HEK293 (cell line): ENCODE data around the gene CDH6.

Experiments used
- CTCF ChIA-PET: fragments of 350-600 bp; formaldehyde crosslinking; extraction: SDS; loops from one replicate; lab custom pipeline; 2021; ENCODE audit warnings: antibody characterized with exemption; lab: Yijun Ruan, JAX
- POLR2A ChIA-PET: fragments of 300-600 bp; formaldehyde crosslinking; extraction: SDS; loops from one replicate; lab custom pipeline; 2020; ENCODE audit warnings: antibody characterized with exemption, inconsistent platforms; lab: Yijun Ruan, JAX
- H3K27ac ChIP-seq: fragments of 200-500 bp; sonication (Bioruptor generic); 2 replicates; pipeline ENCODE4 v1.5.1; 2014; ENCODE audit warnings: low read depth, low read length, control low read depth, inconsistent platforms; ENCODE audit errors: extremely low read depth
- H3K36me3 ChIP-seq, 2 experiments: fragments of 200-500 bp in 1 of 2; sonication (Bioruptor generic) in 1 of 2; 1 replicate in 1 of 2; 2 replicates in 1 of 2; pipeline ENCODE4 v1.5.1; 2014 to 2017; ENCODE audit warnings: inconsistent platforms in 2 of 2, low read length in 2 of 2; ENCODE audit not compliant: control insufficient read depth in 2 of 2, insufficient read depth in 1 of 2
- H3K4me1 ChIP-seq: fragments of 200-500 bp; sonication (Bioruptor generic); 2 replicates; pipeline ENCODE4 v1.5.1; 2014; ENCODE audit warnings: mild to moderate bottlenecking, low read length, inconsistent platforms; ENCODE audit not compliant: control insufficient read depth, insufficient read depth
- H3K4me3 ChIP-seq: 2 replicates; pipeline ENCODE4 v1.5.1; 2011; ENCODE audit warnings: low read depth, mild to moderate bottlenecking, control low read depth, low read length, moderate library complexity
- H3K9me3 ChIP-seq: fragments of 200-500 bp; sonication (Bioruptor generic); 2 replicates; pipeline ENCODE4 v1.5.1; 2014; ENCODE audit warnings: low read depth, low read length, inconsistent platforms; ENCODE audit not compliant: control insufficient read depth, insufficient read depth
- EGR2 ChIP-seq: fragments of 450-650 bp; formaldehyde crosslinking; IDR thresholded peaks from 2 replicates; pipeline ENCODE4 v1.5.1; 2016; ENCODE audit warnings: low read depth, missing biosample characterization, missing genetic modification characterization
- PRDM1 ChIP-seq: fragments of 450-650 bp; formaldehyde crosslinking; IDR thresholded peaks from 2 replicates; pipeline ENCODE4; 2016; ENCODE audit warnings: missing biosample characterization, missing genetic modification characterization
- SALL2 ChIP-seq: fragments of 450-650 bp; formaldehyde crosslinking; IDR thresholded peaks from 2 replicates; pipeline ENCODE4 v1.5.0; 2017; ENCODE audit warnings: missing biosample characterization, mild to moderate bottlenecking, missing genetic modification characterization, borderline replicate concordance
- WT1 ChIP-seq: fragments of 450-650 bp; formaldehyde crosslinking; IDR thresholded peaks from 2 replicates; pipeline ENCODE4 v1.5.1; 2016; ENCODE audit warnings: missing biosample characterization, missing genetic modification characterization
- ZBTB7A ChIP-seq: fragments of 450-650 bp; formaldehyde crosslinking; IDR thresholded peaks from 2 replicates; pipeline ENCODE4 v1.5.1; 2016; ENCODE audit warnings: low read depth, missing biosample characterization, missing genetic modification characterization
- ZNF132 ChIP-seq: fragments of 450-650 bp; formaldehyde crosslinking; IDR thresholded peaks from 2 replicates; pipeline ENCODE4 v1.5.1; 2017; ENCODE audit warnings: missing biosample characterization, missing genetic modification characterization, borderline replicate concordance
- ZNF214 ChIP-seq: fragments of 450-650 bp; formaldehyde crosslinking; IDR thresholded peaks from 2 replicates; pipeline ENCODE4 v1.5.1; 2017; ENCODE audit warnings: missing biosample characterization, mild to moderate bottlenecking, missing genetic modification characterization, borderline replicate concordance
- ZNF239 ChIP-seq: fragments of 450-650 bp; formaldehyde crosslinking; IDR thresholded peaks from 2 replicates; pipeline ENCODE4 v1.5.1; 2016; ENCODE audit warnings: missing biosample characterization, missing genetic modification characterization
- ZNF24 ChIP-seq: fragments of 450-650 bp; formaldehyde crosslinking; IDR thresholded peaks from 2 replicates; pipeline ENCODE4 v1.5.1; 2016; ENCODE audit warnings: missing biosample characterization, missing genetic modification characterization
- ZNF311 ChIP-seq: fragments of 450-650 bp; formaldehyde crosslinking; IDR thresholded peaks from 2 replicates; pipeline ENCODE4 v1.5.1; 2017; ENCODE audit warnings: missing biosample characterization, missing genetic modification characterization, borderline replicate concordance
- ZNF558 ChIP-seq: fragments of 450-650 bp; formaldehyde crosslinking; IDR thresholded peaks from 2 replicates; pipeline ENCODE4 v1.5.1; 2016; ENCODE audit warnings: missing biosample characterization, missing genetic modification characterization
- ZNF624 ChIP-seq: fragments of 450-650 bp; formaldehyde crosslinking; IDR thresholded peaks from 2 replicates; pipeline ENCODE4 v1.5.1; 2017; ENCODE audit warnings: missing biosample characterization, missing genetic modification characterization
- ZNF654 ChIP-seq: fragments of 450-650 bp; formaldehyde crosslinking; IDR thresholded peaks from 2 replicates; pipeline ENCODE4 v1.5.1; 2016; ENCODE audit warnings: low read depth, missing biosample characterization, missing genetic modification characterization
- ZNF777 ChIP-seq: fragments of 450-650 bp; formaldehyde crosslinking; IDR thresholded peaks from 2 replicates; pipeline ENCODE4 v1.5.1; 2017; ENCODE audit warnings: missing biosample characterization, missing genetic modification characterization, borderline replicate concordance
- ZSCAN16 ChIP-seq: fragments of 450-650 bp; formaldehyde crosslinking; IDR thresholded peaks from 2 replicates; pipeline ENCODE4 v1.5.1; 2016; ENCODE audit warnings: missing biosample characterization, missing genetic modification characterization
- TF ChIP-seq, protein P1 (sequence below): fragments of 450-650 bp; formaldehyde crosslinking; IDR thresholded peaks from 2 replicates; pipeline ENCODE4 v1.5.1; 2016; ENCODE audit warnings: missing biosample characterization, missing genetic modification characterization
- TF ChIP-seq, protein P2 (sequence below): fragments of 450-650 bp; formaldehyde crosslinking; IDR thresholded peaks from 2 replicates; pipeline ENCODE4 v1.5.1; 2016; ENCODE audit warnings: missing biosample characterization, missing genetic modification characterization, borderline replicate concordance
- TF ChIP-seq, protein P3 (sequence below): fragments of 450-650 bp; IDR thresholded peaks from 2 replicates; pipeline ENCODE4 v1.5.1; 2018; ENCODE audit warnings: missing biosample characterization, missing genetic modification characterization
- TF ChIP-seq, protein P4 (sequence below): fragments of 450-650 bp; formaldehyde crosslinking; IDR thresholded peaks from 2 replicates; pipeline ENCODE4 v1.5.1; 2017; ENCODE audit warnings: missing biosample characterization, missing genetic modification characterization
- TF ChIP-seq, protein P5 (sequence below): fragments of 450-650 bp; formaldehyde crosslinking; IDR thresholded peaks from 2 replicates; pipeline ENCODE4 v1.5.0; 2017; ENCODE audit warnings: missing biosample characterization, missing genetic modification characterization, borderline replicate concordance

The CDH6 gene

DNA sequence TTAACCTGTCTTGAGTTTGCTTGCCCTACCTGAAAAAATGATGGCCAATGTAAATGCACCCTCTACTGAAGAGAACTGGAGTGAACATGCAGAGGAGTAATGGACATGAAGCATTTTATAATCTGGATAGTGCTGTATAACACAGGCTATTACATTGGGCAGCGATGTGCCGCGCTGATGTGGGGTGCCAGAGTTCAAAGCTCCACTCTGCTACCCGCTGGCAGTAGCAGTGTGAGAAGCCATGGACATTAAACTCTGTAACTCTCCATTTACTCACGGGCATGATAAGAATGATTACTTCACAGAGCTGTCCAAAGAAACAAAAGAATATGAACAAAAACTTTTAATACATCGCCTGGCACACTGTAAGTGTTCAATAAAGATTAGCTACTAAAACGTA lies 7.5 kb upstream of the CDH6 start:
- no peak for TF ChIP-seq ZNF214 (tag by site-specific recombination)
- TF ChIP-seq ZNF239: no peak
- no peak for TF ChIP-seq ZBTB7A (tag by site-specific recombination)
- no peak for TF ChIP-seq ZSCAN16 (tag by site-specific recombination)
- TF ChIP-seq, protein P1, sequence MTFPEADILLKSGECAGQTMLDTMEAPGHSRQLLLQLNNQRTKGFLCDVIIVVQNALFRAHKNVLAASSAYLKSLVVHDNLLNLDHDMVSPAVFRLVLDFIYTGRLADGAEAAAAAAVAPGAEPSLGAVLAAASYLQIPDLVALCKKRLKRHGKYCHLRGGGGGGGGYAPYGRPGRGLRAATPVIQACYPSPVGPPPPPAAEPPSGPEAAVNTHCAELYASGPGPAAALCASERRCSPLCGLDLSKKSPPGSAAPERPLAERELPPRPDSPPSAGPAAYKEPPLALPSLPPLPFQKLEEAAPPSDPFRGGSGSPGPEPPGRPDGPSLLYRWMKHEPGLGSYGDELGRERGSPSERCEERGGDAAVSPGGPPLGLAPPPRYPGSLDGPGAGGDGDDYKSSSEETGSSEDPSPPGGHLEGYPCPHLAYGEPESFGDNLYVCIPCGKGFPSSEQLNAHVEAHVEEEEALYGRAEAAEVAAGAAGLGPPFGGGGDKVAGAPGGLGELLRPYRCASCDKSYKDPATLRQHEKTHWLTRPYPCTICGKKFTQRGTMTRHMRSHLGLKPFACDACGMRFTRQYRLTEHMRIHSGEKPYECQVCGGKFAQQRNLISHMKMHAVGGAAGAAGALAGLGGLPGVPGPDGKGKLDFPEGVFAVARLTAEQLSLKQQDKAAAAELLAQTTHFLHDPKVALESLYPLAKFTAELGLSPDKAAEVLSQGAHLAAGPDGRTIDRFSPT (tag by site-specific recombination): no peak
- TF ChIP-seq ZNF311: no peak
- TF ChIP-seq ZNF24: no peak
- no peak for TF ChIP-seq SALL2 (tag by site-specific recombination)
- no peak for TF ChIP-seq ZNF132 (tag by site-specific recombination)
- TF ChIP-seq WT1 (tag by site-specific recombination): no peak
- TF ChIP-seq, protein P2, sequence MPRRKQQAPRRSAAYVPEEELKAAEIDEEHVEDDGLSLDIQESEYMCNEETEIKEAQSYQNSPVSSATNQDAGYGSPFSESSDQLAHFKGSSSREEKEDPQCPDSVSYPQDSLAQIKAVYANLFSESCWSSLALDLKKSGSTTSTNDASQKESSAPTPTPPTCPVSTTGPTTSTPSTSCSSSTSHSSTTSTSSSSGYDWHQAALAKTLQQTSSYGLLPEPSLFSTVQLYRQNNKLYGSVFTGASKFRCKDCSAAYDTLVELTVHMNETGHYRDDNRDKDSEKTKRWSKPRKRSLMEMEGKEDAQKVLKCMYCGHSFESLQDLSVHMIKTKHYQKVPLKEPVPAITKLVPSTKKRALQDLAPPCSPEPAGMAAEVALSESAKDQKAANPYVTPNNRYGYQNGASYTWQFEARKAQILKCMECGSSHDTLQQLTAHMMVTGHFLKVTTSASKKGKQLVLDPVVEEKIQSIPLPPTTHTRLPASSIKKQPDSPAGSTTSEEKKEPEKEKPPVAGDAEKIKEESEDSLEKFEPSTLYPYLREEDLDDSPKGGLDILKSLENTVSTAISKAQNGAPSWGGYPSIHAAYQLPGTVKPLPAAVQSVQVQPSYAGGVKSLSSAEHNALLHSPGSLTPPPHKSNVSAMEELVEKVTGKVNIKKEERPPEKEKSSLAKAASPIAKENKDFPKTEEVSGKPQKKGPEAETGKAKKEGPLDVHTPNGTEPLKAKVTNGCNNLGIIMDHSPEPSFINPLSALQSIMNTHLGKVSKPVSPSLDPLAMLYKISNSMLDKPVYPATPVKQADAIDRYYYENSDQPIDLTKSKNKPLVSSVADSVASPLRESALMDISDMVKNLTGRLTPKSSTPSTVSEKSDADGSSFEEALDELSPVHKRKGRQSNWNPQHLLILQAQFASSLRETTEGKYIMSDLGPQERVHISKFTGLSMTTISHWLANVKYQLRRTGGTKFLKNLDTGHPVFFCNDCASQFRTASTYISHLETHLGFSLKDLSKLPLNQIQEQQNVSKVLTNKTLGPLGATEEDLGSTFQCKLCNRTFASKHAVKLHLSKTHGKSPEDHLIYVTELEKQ (tag by site-specific recombination): no peak
- TF ChIP-seq, protein P3, sequence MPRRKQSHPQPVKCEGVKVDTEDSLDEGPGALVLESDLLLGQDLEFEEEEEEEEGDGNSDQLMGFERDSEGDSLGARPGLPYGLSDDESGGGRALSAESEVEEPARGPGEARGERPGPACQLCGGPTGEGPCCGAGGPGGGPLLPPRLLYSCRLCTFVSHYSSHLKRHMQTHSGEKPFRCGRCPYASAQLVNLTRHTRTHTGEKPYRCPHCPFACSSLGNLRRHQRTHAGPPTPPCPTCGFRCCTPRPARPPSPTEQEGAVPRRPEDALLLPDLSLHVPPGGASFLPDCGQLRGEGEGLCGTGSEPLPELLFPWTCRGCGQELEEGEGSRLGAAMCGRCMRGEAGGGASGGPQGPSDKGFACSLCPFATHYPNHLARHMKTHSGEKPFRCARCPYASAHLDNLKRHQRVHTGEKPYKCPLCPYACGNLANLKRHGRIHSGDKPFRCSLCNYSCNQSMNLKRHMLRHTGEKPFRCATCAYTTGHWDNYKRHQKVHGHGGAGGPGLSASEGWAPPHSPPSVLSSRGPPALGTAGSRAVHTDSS (tag by site-specific recombination): no peak
- no peak for TF ChIP-seq ZNF624 (tag by site-specific recombination)
- no peak for TF ChIP-seq EGR2
- TF ChIP-seq, all 188 proteins: peak for 0
- H3K36me3 ChIP-seq: no peaks in the 10 kb centered on the region
- CTCF ChIA-PET: interaction anchor here (0.6 to 3.6 kb wide), 17 partner anchors 10 to 1146 kb away, joined by 3 to 16 read pairs (median 4); no protein-coding TSS in a partner anchor
- no peaks in the 10 kb centered on the region for H3K9me3 ChIP-seq
- H3K27ac ChIP-seq: no peak overlapping the region
- H3K4me3 ChIP-seq: no peak overlapping the region
- H3K4me1 ChIP-seq: no peaks in the 10 kb centered on the region
- POLR2A ChIA-PET: no interaction called here

DNA sequence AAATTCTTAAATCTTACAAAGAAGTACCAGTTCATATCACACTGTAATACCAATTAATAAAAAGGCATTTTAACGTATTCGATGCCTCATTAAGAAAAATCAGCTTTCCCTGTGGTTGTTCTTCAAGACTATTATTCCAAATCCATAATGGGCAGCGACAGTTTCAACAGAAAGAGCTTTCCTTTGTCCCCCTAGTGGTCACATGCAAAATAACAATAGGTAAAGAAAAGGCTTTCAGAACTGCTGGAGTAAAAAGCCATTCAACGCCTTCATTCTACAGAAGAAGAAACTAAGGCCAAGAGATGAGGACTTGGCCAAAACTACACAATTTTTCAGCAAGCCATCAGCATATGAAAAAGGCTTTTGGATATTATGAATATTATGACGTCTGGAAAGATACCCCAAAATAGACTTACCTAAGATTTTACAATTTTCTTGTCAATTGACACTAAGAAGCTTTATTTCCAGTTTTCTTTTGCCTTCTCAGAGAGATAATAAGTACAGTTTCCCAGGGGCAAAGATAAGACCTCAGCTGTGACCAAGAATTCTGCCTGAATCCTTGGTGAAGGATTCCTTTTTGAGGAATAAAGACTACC lies 6.7 kb upstream of the CDH6 start:
- CTCF ChIA-PET: interaction anchor here (0.6 to 3.6 kb wide), 27 partner anchors 9 to 1146 kb away, joined by 3 to 16 read pairs (median 4); no protein-coding TSS in a partner anchor
- TF ChIP-seq, protein P4, sequence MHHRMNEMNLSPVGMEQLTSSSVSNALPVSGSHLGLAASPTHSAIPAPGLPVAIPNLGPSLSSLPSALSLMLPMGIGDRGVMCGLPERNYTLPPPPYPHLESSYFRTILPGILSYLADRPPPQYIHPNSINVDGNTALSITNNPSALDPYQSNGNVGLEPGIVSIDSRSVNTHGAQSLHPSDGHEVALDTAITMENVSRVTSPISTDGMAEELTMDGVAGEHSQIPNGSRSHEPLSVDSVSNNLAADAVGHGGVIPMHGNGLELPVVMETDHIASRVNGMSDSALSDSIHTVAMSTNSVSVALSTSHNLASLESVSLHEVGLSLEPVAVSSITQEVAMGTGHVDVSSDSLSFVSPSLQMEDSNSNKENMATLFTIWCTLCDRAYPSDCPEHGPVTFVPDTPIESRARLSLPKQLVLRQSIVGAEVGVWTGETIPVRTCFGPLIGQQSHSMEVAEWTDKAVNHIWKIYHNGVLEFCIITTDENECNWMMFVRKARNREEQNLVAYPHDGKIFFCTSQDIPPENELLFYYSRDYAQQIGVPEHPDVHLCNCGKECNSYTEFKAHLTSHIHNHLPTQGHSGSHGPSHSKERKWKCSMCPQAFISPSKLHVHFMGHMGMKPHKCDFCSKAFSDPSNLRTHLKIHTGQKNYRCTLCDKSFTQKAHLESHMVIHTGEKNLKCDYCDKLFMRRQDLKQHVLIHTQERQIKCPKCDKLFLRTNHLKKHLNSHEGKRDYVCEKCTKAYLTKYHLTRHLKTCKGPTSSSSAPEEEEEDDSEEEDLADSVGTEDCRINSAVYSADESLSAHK (tag by site-specific recombination): peak; percentile 39; the same call in 1 of the 2 replicates
- TF ChIP-seq WT1 (tag by site-specific recombination) (no peak), ZNF558 (no peak), PRDM1 (peak; percentile 67; the same call in 1 of the 2 replicates), ZNF654 (tag by site-specific recombination) (peak; percentile 23; the same call in 1 of the 2 replicates), ZNF777 (tag by site-specific recombination) (no peak)
- TF ChIP-seq, protein P5, sequence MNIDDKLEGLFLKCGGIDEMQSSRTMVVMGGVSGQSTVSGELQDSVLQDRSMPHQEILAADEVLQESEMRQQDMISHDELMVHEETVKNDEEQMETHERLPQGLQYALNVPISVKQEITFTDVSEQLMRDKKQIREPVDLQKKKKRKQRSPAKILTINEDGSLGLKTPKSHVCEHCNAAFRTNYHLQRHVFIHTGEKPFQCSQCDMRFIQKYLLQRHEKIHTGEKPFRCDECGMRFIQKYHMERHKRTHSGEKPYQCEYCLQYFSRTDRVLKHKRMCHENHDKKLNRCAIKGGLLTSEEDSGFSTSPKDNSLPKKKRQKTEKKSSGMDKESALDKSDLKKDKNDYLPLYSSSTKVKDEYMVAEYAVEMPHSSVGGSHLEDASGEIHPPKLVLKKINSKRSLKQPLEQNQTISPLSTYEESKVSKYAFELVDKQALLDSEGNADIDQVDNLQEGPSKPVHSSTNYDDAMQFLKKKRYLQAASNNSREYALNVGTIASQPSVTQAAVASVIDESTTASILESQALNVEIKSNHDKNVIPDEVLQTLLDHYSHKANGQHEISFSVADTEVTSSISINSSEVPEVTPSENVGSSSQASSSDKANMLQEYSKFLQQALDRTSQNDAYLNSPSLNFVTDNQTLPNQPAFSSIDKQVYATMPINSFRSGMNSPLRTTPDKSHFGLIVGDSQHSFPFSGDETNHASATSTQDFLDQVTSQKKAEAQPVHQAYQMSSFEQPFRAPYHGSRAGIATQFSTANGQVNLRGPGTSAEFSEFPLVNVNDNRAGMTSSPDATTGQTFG (tag by site-specific recombination): no peak
- TF ChIP-seq, all 188 proteins: peak for 3
- Histone ChIP-seq H3K36me3 (no peaks in the 10 kb centered on the region), H3K4me1 (no peaks in the 10 kb centered on the region), H3K27ac (no peak overlapping the region), H3K4me3 (no peak overlapping the region), H3K9me3 (no peaks in the 10 kb centered on the region)
- POLR2A ChIA-PET: no interaction called here
